ENCODE data around the gene GRAMD1A.

- TF ChIP-seq POLR2A (IDR thresholded peaks at IDR 0.05; ENCODE audit: low read length) = no peak
- no peak for TF ChIP-seq GATA1 (IDR thresholded peaks at IDR 0.05; ENCODE audit: low read depth, low read length)
Measured at GRCh38 chr19:35013041-35013819, 13.1 kb downstream of the GRAMD1A start.
